Neural cell (in vitro differentiated cells): ENCODE results near the gene TMEM59L. TPM values are rescaled to one million over a fixed set of nuclear protein-coding genes. Genes with fewer than 3 reads are reported as not detected.
"Not testable (repeated sequence)": the region's sequence is repeated elsewhere in the genome, so short reads cannot be mapped to it uniquely, and the experiment has no call there.

ENCODE experiments used
- H2AFZ ChIP-seq: fragments of 200-600, 300-800 bp; sonication (generic), shearing (Covaris generic); 2 replicates; pipeline ENCODE4 v1.6.0; 2014; ENCODE audit warnings: low read depth, mild to moderate bottlenecking, antibody characterized with exemption, low read length, moderate library complexity
- H3F3A ChIP-seq: fragments of 200-600 bp; shearing (Covaris generic); 2 replicates; pipeline ENCODE4 v1.6.1; 2016; ENCODE audit warnings: mild to moderate bottlenecking, moderate library complexity, mixed read lengths, antibody characterized with exemption, low read length; ENCODE audit not compliant: insufficient read depth, poor library complexity, severe bottlenecking
- H3K27ac ChIP-seq: fragments of 200-600, 300-800 bp; sonication (generic), shearing (Covaris generic); 2 replicates; pipeline ENCODE4 v1.5.1; 2014; ENCODE audit warnings: mild to moderate bottlenecking, low read length, moderate library complexity
- H3K27me3 ChIP-seq: fragments of 300-800, 200-600 bp; sonication (generic), shearing (Covaris generic); 2 replicates; pipeline ENCODE4 v1.6.0; 2014; ENCODE audit warnings: mild to moderate bottlenecking, low read depth, low read length, moderate library complexity; ENCODE audit not compliant: insufficient read depth
- H3K36me3 ChIP-seq: fragments of 300-800, 200-600 bp; sonication (generic), shearing (Covaris generic); 2 replicates; pipeline ENCODE4 v1.5.1; 2014; ENCODE audit warnings: mild to moderate bottlenecking, antibody characterized with exemption, low read length, moderate library complexity; ENCODE audit not compliant: insufficient read depth
- H3K4me2 ChIP-seq: fragments of 300-800, 200-600 bp; sonication (generic), shearing (Covaris generic); 2 replicates; pipeline ENCODE4 v1.6.0; 2014; ENCODE audit warnings: mild to moderate bottlenecking, low read length
- H3K4me3 ChIP-seq: fragments of 300-800, 200-600 bp; sonication (generic), shearing (Covaris generic); 2 replicates; pipeline ENCODE4 v1.5.1; 2014; ENCODE audit warnings: mild to moderate bottlenecking, low read length, moderate library complexity
- H3K79me2 ChIP-seq: fragments of 200-600 bp; shearing (Covaris generic); replicated peaks from 2 replicates; pipeline ENCODE4 v1.6.0; 2014; ENCODE audit warnings: mild to moderate bottlenecking, low read length, moderate library complexity; ENCODE audit not compliant: insufficient read depth
- H3K9ac ChIP-seq: fragments of 300-800, 200-600 bp; sonication (generic), shearing (Covaris generic); 2 replicates; pipeline ENCODE4 v1.6.1; 2016; ENCODE audit warnings: mild to moderate bottlenecking, low read length, mixed read lengths
- H3K9me2 ChIP-seq: fragments of 200-600 bp; shearing (Covaris generic); 2 replicates; pipeline ENCODE4 v1.6.1; 2016; ENCODE audit warnings: mild to moderate bottlenecking, low read length, mixed read lengths; ENCODE audit not compliant: insufficient read depth
- H3K9me3 ChIP-seq: fragments of 200-600, 300-800 bp; sonication (generic), shearing (Covaris generic); 2 replicates; pipeline ENCODE4 v1.6.1; 2016; ENCODE audit warnings: mild to moderate bottlenecking, mixed run types, low read length, moderate library complexity, mixed read lengths
- H4K20me1 ChIP-seq: fragments of 200-600 bp; shearing (Covaris generic); 2 replicates; pipeline ENCODE4 v1.6.1; 2016; ENCODE audit warnings: mild to moderate bottlenecking, mixed run types; ENCODE audit not compliant: insufficient read depth
- CTCF ChIP-seq: fragments of 450-650 bp; IDR thresholded peaks from 2 replicates; pipeline ENCODE4 v1.5.1; 2014; ENCODE audit warnings: antibody characterized with exemption, mild to moderate bottlenecking, moderate library complexity; ENCODE audit not compliant: poor library complexity, severe bottlenecking
- EP300 ChIP-seq: fragments of 450-650 bp; conservative IDR thresholded peaks from 2 replicates; pipeline ENCODE4 v1.6.1; 2014; ENCODE audit warnings: antibody characterized with exemption, mild to moderate bottlenecking, moderate library complexity; ENCODE audit not compliant: poor library complexity, severe bottlenecking
- EZH2 ChIP-seq: fragments of 200-600, 300-800 bp; shearing (Covaris generic), sonication (generic); IDR thresholded peaks from 2 replicates; pipeline ENCODE4 v1.6.1; 2014; ENCODE audit warnings: antibody characterized with exemption, low read length, borderline replicate concordance, mild to moderate bottlenecking; ENCODE audit not compliant: insufficient read depth, poor library complexity, severe bottlenecking
- MXI1 ChIP-seq: fragments of 450-650 bp; conservative IDR thresholded peaks from 2 replicates; pipeline ENCODE4 v1.6.1; 2014; ENCODE audit warnings: antibody characterized with exemption, mild to moderate bottlenecking; ENCODE audit not compliant: poor library complexity, severe bottlenecking
- POLR2AphosphoS5 ChIP-seq: IDR thresholded peaks from 2 replicates; pipeline ENCODE4 v1.6.1; 2012
- RAD21 ChIP-seq: fragments of 450-650 bp; conservative IDR thresholded peaks from 2 replicates; pipeline ENCODE4 v1.6.1; 2014; ENCODE audit warnings: antibody characterized with exemption, mild to moderate bottlenecking, moderate library complexity
- REST ChIP-seq: IDR thresholded peaks from 2 replicates; pipeline ENCODE4 v1.6.1; 2012; ENCODE audit warnings: borderline replicate concordance
- SMC3 ChIP-seq: fragments of 450-650 bp; conservative IDR thresholded peaks from 2 replicates; pipeline ENCODE4 v1.6.1; 2014; ENCODE audit warnings: antibody characterized with exemption, mild to moderate bottlenecking, moderate library complexity; ENCODE audit not compliant: poor library complexity
- TAF1 ChIP-seq: IDR thresholded peaks from 2 replicates; pipeline ENCODE4 v1.6.1; 2012; ENCODE audit warnings: low read depth
- polyA plus RNA-seq: library from polyadenylated mRNA; depleted of rRNA; stranded (reverse); fragments of >200 nt; gene quantifications from 2 replicates; pipeline ENCODE4 v1.2.3, GENCODE V29; 2014

Gene TMEM59L
- polyA plus RNA-seq, 1 donor from 2014 or later: 138 TPM

- no peaks in the 10 kb centered on the region for H4K20me1 ChIP-seq
- H3K27me3 ChIP-seq: peaks cover 29% of the 10 kb centered on the region
Measured at GRCh38 chr19:18599485-18599884, 13.2 kb upstream of the TMEM59L start.

GRCh38 chr19:18600692-18601397 lies 11.8 kb upstream of the TMEM59L start:
- not testable (repeated sequence) for H3K36me3 ChIP-seq, H3F3A ChIP-seq, H3K4me2 ChIP-seq, H3K79me2 ChIP-seq, H3K9me2 ChIP-seq, H3K27ac ChIP-seq, H4K20me1 ChIP-seq, H3K4me3 ChIP-seq, H3K9ac ChIP-seq, H3K9me3 ChIP-seq, H2AFZ ChIP-seq
- H3K27me3 ChIP-seq: peaks cover 43% of the 10 kb centered on the region

More at GRCh38 chr19:18599485-18599884, 13.2 kb upstream of the TMEM59L start:
- Histone ChIP-seq H3K9ac (no peak overlapping the region), H3K4me3 (no peak overlapping the region), H3K79me2 (no peaks in the 10 kb centered on the region), H3K36me3 (no peaks in the 10 kb centered on the region), H2AFZ (no peak overlapping the region), H3K4me2 (no peak overlapping the region), H3K9me2 (no peaks in the 10 kb centered on the region), H3F3A (no peaks in the 10 kb centered on the region), H3K27ac (no peak overlapping the region), H3K9me3 (no peaks in the 10 kb centered on the region)
- TF ChIP-seq EZH2: no peak
- no peak for TF ChIP-seq EP300
- no peak for TF ChIP-seq REST
- no peak for TF ChIP-seq MXI1
- no peak for TF ChIP-seq SMC3
- no peak for TF ChIP-seq TAF1
- TF ChIP-seq POLR2AphosphoS5: no peak
- no peak for TF ChIP-seq RAD21
- TF ChIP-seq CTCF: no peak

- Histone ChIP-seq H3K9me2 (no peaks in the 10 kb centered on the region), H3F3A (no peaks in the 10 kb centered on the region), H3K27ac (no peak overlapping the region), H2AFZ (no peak overlapping the region), H4K20me1 (no peaks in the 10 kb centered on the region), H3K4me3 (no peak overlapping the region), H3K27me3 (peaks cover 50% of the 10 kb centered on the region), H3K4me2 (no peak overlapping the region), H3K9me3 (no peaks in the 10 kb centered on the region), H3K9ac (no peak overlapping the region), H3K79me2 (no peaks in the 10 kb centered on the region), H3K36me3 (no peaks in the 10 kb centered on the region)
- TF ChIP-seq RAD21 (no peak), MXI1 (no peak), TAF1 (no peak), SMC3 (no peak), EP300 (no peak), REST (no peak), CTCF (no peak), EZH2 (no peak), POLR2AphosphoS5 (no peak)
Measured at GRCh38 chr19:18601875-18602274, 10.8 kb upstream of the TMEM59L start.
